ENCODE results near the gene OR4S2.

Gene OR4S2

GRCh38 chr11:55648027-55648426, at the start of gene OR4S2:
OR4S2 (plus strand) TSS chr11:55648327; CDS start chr11:55650904, 2,577 bp downstream.
- DNase-seq, result no peak

DNA sequence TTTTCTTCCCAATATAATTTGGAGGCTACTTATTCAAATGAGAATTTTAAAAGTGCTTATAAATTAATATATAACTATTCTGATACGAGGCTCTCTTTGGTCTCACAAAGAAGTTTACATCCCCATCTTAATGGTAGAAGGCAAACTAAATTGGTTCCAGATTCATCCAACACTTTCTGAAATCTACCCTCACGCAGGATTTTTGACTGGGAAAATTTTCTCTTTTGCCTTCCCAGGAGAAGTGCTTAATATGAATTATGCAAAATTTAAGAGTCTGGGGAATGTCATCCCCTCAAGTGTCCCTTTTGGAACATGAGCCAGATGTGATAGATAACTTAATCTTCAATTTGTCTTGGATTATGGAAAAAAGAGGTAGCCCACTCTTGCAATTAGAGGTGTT, 40.6 kb upstream of the OR4S2 start, which contains the start of gene OR4C11:
OR4C11 (minus strand) TSS at position 101 of the 400 bp plus-strand sequence. CDS start 3,272 bp downstream, outside the sequence.
- no peak for DNase-seq

- DNase-seq, result no peak
Measured at GRCh38 chr11:55624531-55624930, 23.6 kb upstream of the OR4S2 start.

DNA sequence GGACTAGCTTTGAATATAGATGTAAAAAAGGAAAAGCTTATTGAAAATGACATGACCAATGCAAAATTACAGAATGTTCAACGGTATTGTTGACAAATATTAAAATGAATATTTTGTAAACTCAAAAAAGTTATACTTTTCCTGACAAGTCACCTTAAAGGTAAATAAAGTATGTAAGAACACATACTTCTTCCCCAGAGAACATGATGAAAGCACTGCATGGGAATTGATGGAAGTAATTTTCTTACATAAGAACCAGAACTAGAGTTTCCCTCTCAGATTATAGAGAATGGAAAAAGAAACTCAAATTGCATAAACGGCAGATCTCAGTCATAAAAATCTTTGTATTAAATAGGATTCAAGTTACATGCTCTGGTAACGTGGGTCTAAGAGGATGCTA, 13.3 kb upstream of the OR4S2 start, which contains the start of gene OR4P4:
OR4P4 (plus strand) TSS at position 301 of the 400 bp plus-strand sequence.
- DNase-seq, result no peak

DNA sequence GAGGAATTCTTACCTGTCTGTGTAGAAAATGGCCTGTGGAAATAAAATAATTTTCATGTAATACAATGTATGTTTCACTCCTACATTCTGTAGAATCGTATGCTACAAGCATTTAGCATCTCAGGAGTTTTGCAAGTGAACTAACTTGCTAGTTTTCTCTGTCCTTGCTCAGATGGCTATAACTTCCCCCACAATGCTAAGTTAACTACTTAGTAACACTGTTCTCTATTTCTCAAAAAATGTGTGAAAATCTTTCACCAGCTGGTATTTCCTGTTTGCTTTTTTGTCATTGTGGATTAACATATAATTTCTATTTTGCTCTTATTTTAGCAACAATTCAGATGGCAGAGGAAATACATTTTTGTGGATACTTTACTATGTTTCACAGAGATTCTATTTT, 4.4 kb downstream of the OR4S2 start:
- DNase-seq, result no peak

GRCh38 chr11:55655096-55655495, 7.0 kb downstream of the OR4S2 start:
- DNase-seq, result no peak

DNA sequence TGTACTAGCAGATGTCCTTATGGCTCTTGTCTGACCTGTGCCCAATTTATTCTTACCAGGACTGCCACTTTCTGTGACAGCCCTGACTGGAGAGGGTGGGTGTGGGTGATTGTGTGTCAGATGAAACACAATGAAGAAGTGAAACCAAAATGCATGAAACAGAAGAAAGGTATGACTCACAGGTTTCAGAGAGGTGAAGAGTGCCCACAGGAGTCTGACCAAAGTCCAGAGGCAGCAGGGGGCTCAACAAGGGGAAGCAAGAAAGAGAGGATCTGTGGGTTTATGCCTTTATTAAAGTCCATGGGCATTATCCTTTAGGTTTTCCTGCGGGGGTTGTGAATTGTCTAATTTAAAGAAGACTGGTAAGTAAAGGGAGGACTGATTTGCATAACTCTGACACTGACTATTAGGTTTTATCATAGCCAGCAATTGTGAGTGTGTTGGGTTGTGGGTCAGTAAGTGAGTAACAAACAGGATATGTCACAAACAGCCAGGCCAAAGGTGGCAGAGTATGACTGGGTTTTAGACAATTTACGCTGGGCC, 10.0 kb downstream of the OR4S2 start:
- DNase-seq, result no peak

DNA sequence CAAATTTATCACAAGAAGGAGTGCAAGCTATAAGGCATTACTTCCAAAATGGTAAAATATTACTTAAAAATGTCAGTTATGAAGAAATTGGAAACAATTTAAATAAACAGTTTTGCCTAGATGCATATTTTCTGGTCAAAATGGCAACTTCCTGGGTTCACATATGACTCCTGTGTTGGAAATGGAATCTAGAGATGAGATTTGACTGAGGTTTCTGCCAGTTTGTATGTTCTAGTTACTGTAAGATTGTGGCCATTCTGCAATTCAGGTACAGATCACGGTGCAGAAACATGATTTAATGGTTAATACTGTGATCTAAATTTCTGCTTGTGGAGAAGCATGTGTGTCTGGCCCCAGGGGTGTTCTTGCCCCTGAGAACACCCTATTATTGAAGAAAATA, 10.5 kb downstream of the OR4S2 start:
- DNase-seq, result no peak

DNA sequence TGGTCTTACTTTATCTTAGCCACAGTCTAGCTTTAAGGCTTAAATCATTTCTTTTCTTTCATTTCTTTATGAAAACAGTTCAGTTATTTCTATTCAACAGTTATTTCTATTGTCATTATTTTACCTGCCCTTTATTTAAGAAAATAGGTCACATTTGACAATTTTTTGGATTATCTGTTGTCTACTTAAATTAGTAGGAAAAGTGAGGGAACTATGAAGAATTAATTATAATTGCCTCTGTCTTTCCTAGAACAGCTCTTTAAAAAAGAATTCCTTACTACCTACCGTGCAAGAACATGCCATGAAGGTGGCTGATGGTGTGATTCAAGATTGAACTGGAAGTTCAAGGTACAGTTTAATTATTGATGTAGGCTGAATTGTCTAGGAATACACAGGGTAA, 13.8 kb downstream of the OR4S2 start, which contains the start of gene OR4C6:
OR4C6 (plus strand) TSS at position 301 of the 400 bp plus-strand sequence. CDS start 2,966 bp downstream, outside the sequence.
- no peak for DNase-seq

DNA sequence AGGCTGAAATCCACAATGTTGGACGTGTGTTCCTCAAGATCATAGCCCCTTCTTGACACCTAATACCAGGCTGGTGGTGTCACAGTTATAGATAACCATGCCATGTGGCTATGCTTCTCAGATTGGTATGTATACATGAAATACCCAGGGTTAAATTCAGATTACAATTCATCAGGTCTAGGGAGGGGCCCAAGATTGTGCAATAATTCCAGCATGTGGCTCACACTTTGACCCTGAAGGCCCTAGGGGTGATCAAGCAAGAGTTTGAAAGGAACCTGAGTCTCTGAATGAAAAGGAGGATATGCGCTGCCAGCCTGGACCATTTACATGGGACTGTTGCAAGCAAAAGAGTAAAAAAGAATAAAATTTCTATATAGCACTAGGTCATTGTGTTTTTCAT, 21.2 kb downstream of the OR4S2 start:
- no peak for DNase-seq

- no peak for DNase-seq
Measured at GRCh38 chr11:55673860-55674259, 25.7 kb downstream of the OR4S2 start.

DNA sequence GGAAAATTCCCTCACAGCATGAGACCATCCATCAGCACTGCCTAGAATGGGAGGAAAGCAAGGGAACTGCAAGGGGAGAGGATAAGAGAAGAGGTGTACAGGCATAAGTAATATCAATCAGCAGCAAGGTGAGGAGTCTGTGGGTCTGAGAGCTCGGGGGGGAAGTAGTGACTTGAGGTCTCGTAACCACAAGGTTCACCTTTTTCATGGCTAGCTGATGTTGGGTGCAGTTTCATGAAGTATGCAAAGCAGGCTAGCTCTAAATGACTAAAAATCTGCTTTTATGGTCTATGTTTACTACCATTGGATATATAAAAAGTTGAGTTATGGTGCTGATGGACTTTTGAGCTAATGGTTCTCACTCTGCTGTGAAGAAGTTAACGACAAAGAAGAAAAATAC, 49.7 kb downstream of the OR4S2 start:
- no peak for DNase-seq

GRCh38 chr11:55701429-55701828, 53.3 kb downstream of the OR4S2 start:
- DNase-seq, result no peak

Measured in hematopoietic multipotent progenitor cell treated with erythropoietin and hydrocortisone succinate and interleukin-3 and kit ligand, for 8 days (in vitro differentiated cells).